ENCODE results near the gene IKZF1. TPM values are rescaled to one million over a fixed set of nuclear protein-coding genes. Genes with fewer than 3 reads are reported as not detected.

Gene IKZF1
- total RNA-seq, 6 experiments from 2014 or later = not detected

GRCh38 chr7:50306494-50307367 lies 2.2 kb downstream of the IKZF1 start:
- Mint-ChIP-seq H3K36me3 (ENCODE audit: low read depth) (no peaks in the 10 kb centered on the region), H3K4me1 (ENCODE audit: low read depth) (no peaks in the 10 kb centered on the region), H3K4me3 (no peak overlapping the region), H3K27ac (no peak overlapping the region), H3K9me3 (no peaks in the 10 kb centered on the region; the same call in 1 of the 2 replicates), H3K27me3 (ENCODE audit: insufficient read depth) (peaks cover 11% of the 10 kb centered on the region)
- TF ChIP-seq CTCF (IDR thresholded peaks at IDR 0.05) = no peak
- DNase-seq = no peak

- H3K9me3 Mint-ChIP-seq = no peaks in the 10 kb centered on the region; the same call in 1 of the 2 replicates
- H3K4me1 Mint-ChIP-seq (ENCODE audit: low read depth) = no peaks in the 10 kb centered on the region
- H3K4me3 Mint-ChIP-seq = no peak overlapping the region
- H3K27me3 Mint-ChIP-seq (ENCODE audit: insufficient read depth) = peaks cover 11% of the 10 kb centered on the region
- no peak overlapping the region for H3K27ac Mint-ChIP-seq
- no peak for DNase-seq
- TF ChIP-seq CTCF (IDR thresholded peaks at IDR 0.05) = no peak
- H3K36me3 Mint-ChIP-seq (ENCODE audit: low read depth) = no peaks in the 10 kb centered on the region
These were observed 3.0 kb downstream of the IKZF1 start for GRCh38 chr7:50307368-50308032.

GRCh38 chr7:50308203-50308531 lies 3.7 kb downstream of the IKZF1 start:
- DNase-seq = no peak
- Mint-ChIP-seq H3K36me3 (ENCODE audit: low read depth) (no peaks in the 10 kb centered on the region), H3K9me3 (no peaks in the 10 kb centered on the region; the same call in 1 of the 2 replicates), H3K4me1 (ENCODE audit: low read depth) (no peaks in the 10 kb centered on the region), H3K27me3 (ENCODE audit: insufficient read depth) (peaks cover 10% of the 10 kb centered on the region), H3K27ac (no peak overlapping the region), H3K4me3 (no peak overlapping the region)
- no peak for TF ChIP-seq CTCF (IDR thresholded peaks at IDR 0.05)

GRCh38 chr7:50308532-50309385 lies 4.2 kb downstream of the IKZF1 start:
- no peak for TF ChIP-seq CTCF (IDR thresholded peaks at IDR 0.05)
- Mint-ChIP-seq H3K36me3 (ENCODE audit: low read depth) (no peaks in the 10 kb centered on the region), H3K4me3 (no peak overlapping the region), H3K27ac (no peak overlapping the region), H3K27me3 (ENCODE audit: insufficient read depth) (peaks cover 7% of the 10 kb centered on the region; the same call in 1 of the 2 replicates), H3K9me3 (no peaks in the 10 kb centered on the region), H3K4me1 (ENCODE audit: low read depth) (no peaks in the 10 kb centered on the region)
- DNase-seq = no peak

GRCh38 chr7:50309721-50310120 lies 5.2 kb downstream of the IKZF1 start:
- H3K27ac Mint-ChIP-seq = no peak overlapping the region
- DNase-seq = no peak
- no peaks in the 10 kb centered on the region for H3K9me3 Mint-ChIP-seq
- peaks cover 7% of the 10 kb centered on the region; the same call in 1 of the 2 replicates for H3K27me3 Mint-ChIP-seq (ENCODE audit: insufficient read depth)
- no peak overlapping the region for H3K4me3 Mint-ChIP-seq
- no peaks in the 10 kb centered on the region for H3K4me1 Mint-ChIP-seq (ENCODE audit: low read depth)
- H3K36me3 Mint-ChIP-seq (ENCODE audit: low read depth) = no peaks in the 10 kb centered on the region
- TF ChIP-seq CTCF (IDR thresholded peaks at IDR 0.05) = no peak

All from HFFc6 (cell line).